ENCODE measurements around the gene POLR2E.

Gene POLR2E

DNA sequence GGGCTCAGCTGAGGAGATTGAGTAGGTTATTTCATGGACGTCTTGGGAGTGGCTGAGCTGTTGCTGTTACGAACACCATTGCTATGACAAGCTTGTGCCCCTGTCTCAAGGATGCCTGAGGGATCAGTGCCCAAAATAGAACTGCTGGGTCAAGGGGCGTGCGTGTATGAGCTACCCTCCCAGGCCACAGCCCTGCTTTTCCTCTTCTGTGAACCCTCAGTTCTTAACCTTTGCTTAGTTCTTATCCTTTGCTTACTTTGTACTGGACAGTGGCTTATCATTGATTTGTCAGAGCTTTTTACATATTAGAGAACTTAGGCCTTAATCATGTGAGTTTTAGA is 19.2 kb downstream of the POLR2E start:
- DNase-seq = no peak

DNA sequence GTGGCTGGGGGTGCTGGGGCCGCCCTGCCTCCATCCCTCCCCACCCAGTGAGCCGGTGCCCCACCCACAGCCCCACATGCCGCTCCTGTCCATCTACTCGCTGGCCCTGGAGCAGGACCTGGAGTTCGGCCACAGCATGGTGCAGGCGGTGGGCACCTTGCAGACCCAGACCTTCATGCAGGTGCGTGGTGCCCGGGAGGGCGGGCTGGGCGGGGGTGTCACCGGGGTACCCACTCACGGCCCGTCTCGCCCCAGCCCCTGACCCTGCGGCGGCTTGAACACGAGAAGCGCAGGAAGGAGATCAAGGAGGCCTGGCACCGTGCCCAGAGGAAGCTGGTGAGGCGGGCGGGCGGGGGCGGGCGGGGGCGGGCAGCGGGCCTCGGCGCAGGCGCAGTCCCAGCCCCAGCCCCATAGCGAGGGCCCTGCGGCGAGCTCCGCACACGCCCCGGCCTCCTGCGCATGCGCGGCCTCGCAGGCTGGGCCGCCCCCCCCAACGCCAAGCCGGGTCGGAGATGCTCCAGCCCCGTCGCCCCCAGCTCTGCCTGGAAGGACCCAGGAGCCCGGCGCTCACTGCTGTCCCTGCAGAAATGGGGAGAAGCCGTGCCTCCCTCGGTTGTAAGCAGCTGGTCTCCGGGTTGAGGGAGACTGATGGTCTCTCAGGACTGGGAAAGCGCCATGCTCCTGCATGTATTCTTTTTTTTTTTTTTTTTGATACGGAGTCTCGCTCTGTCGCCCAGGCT is 20.5 kb downstream of the POLR2E start:
- DNase-seq = peak; percentile 98

- DNase-seq = no peak
Observed at GRCh38 chr19:1073956-1074517, 21.1 kb downstream of the POLR2E start.

DNA sequence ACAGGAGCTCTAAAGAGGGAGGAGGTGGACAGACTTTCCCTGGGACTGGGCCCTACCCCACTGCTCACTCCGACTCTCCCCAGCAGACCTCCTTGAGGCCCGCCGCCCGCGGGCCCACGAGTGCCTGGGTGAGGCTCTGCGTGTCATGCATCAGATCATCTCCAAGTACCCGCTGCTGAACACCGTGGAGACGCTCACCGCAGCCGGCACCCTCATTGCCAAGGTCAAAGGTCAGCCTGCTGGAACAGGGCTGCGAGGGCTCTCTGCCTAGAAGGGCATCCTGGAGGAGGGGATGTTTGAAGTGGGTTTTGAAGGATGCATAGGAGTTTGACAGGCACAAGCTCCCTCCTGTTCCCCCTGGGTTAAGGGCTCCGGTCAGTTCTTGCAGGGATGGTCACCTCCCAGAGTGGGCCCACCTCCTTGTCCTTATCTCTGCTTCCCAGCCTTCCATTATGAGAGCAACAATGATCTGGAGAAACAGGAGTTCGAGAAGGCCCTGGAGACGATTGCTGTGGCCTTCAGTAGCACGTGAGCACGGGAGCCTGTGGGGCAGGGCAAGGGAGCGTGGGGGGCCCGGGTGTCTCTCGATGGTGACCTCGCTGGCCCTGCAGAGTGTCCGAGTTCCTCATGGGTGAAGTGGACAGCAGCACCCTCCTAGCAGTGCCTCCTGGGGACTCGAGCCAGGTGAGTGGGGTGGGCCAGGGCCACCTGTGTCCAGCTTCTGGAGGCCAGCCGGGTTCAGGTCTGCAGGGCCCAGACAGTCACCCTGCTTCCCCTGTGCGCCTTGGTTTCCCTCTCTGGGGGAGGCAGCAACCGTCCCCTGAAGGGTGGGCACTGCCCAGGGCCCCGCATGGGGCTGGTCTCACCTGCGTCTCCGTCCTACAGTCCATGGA is 21.9 kb downstream of the POLR2E start:
- no peak for DNase-seq

DNA sequence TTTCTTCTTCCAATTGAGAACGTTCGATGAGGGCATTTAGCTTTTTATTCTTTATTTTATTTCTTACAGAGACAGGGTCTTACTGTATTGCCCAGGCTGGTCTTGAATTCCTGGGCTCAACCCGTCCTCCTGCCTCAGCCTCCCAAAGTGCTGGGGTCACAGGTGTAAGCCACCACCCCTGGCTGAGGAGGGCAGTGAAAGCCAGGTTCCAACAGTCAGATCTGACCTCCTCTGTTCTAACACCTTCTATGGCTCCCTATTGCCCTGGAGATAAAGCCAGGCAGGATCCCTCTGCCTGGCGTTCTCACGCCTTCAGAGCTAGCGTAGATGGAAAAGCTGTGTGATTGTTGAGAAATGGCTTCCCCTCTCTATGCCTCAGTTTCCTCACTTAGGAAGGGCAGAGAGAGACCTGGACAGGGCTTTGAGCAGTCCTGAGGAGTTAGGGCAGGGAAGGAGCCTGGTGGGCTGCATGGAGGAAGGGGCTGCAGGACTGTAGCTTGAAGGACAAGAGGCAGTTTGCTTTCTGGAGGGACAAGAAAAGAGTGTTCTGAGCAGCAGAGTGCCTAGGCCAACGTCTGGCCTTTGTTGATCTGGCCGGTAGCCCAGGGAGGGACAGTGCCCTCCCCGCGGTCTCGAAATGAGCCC is 22.7 kb downstream of the POLR2E start:
- DNase-seq = no peak

- no peak for DNase-seq
Observed at GRCh38 chr19:1070931-1071791, 24.0 kb downstream of the POLR2E start.

GRCh38 chr19:1070576-1070930 is 24.6 kb downstream of the POLR2E start:
- no peak for DNase-seq

- peak; percentile 95 for DNase-seq
Observed at GRCh38 chr19:1069009-1069779, 26.0 kb downstream of the POLR2E start.

GRCh38 chr19:1068009-1069001 is 26.9 kb downstream of the POLR2E start:
- DNase-seq = peak; percentile 76

DNA sequence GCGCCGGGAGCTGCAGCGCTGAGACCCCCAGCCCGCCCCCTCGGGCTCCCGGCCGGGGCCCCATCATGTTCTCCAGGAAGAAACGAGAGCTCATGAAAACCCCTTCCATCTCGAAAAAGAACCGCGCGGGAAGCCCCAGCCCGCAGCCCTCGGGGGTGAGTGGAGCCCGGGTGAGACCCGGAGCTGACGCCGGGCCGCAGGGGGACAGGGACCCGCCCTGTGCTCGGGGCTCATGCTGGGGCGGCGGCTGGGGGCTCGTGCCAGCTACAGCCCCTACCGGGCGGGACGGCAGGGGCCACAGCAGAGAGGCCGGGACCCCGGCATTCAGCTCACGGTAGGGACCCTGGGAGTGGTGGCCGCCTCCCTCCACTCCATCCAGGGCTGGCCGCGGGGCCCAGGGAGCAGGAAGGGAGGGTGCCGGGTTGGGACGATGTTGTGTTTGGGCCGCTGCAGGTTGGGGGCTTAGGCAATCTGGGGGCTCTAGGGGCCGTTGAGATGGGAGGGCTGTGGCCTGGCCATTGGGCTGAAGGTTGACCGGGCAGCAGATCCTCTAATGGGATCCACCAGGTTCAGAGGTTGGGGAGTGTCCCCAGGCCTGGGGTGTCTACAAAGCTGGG is 27.7 kb downstream of the POLR2E start:
- peak; percentile 51 for DNase-seq

- DNase-seq = peak; percentile 66
Observed at GRCh38 chr19:1066748-1067340, 28.3 kb downstream of the POLR2E start, which contains the start of gene ARHGAP45. TSS of gene ARHGAP45 (plus strand) at chr19:1067167. CDS start at chr19:1067406, 239 bp downstream.

- DNase-seq = peak; percentile 54
Observed at GRCh38 chr19:1066251-1066747, 28.9 kb downstream of the POLR2E start.

- no peak for DNase-seq
Observed at GRCh38 chr19:1065606-1066109, 29.5 kb downstream of the POLR2E start.

DNA sequence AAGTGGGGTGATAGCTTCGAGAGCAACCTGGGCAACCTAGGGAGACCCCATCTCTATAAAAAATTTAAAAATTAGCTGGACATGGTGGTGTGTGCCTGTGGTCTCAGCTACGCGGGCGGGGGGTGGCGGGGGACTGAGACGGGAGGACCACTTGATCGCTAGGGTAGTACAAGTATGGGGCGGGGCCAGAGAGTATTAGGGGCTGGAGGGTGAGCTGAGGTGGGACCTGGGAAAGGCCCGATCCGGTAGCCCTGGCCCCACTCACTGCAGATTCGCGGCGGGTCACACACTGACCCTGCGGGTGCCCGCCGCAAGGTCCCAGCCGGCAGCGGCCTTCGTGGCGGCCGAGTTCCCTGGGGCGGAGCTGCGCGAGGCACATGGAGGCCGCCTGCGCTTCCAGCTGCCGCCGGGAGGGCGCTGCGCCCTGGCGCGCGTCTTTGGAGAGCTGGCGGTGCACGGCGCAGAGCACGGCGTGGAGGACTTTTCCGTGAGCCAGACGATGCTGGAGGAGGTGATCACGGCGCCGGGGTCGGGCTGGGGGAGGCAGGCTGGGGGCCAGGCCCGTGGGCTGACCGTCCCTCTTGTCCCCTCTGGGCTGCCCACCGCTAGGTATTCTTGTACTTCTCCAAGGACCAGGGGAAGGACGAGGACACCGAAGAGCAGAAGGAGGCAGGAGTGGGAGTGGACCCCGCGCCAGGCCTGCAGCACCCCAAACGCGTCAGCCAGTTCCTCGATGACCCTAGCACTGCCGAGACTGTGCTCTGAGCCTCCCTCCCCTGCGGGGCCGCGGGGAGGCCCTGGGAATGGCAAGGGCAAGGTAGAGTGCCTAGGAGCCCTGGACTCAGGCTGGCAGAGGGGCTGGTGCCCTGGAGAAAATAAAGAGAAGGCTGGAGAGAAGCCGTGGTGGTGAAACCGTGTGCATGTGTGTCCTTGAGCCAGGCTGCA is 30.2 kb downstream of the POLR2E start:
- peak; percentile 84 for DNase-seq

DNA sequence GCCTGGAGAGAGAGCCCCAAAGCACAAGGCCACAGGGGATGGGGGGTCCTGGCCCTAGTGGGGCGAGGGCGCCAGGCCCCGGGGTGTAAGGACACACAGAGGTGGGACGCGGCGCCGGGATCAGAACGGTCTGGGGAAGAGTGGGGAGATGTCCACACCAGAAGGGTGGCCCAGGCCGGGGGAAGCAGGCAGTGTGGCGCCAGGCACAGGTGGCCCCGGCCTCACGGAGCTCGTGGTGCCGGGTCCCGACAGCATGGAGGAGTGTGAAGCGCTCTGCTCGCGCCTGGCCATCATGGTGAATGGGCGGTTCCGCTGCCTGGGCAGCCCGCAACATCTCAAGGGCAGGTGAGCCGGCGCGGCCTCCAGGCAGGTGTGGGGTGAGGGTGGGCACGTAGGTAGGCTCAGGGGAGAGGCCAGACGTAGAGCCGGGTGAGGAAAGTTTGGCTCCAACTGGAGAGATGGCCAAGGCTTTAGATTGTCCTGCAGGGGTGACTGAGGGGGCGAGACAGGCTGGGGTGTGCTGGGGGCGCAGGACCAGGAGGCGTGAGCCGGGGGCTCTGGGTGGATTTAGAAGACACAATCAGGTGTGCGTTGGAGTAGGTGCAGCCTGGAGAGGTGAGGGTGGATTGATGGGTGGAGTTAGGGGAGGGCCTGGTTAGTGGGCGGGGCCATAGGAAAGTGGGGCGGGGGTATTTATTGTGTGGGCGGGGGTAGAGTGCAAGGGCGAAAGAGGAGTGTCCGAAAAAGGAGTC is 31.1 kb downstream of the POLR2E start:
- DNase-seq = no peak

DNA sequence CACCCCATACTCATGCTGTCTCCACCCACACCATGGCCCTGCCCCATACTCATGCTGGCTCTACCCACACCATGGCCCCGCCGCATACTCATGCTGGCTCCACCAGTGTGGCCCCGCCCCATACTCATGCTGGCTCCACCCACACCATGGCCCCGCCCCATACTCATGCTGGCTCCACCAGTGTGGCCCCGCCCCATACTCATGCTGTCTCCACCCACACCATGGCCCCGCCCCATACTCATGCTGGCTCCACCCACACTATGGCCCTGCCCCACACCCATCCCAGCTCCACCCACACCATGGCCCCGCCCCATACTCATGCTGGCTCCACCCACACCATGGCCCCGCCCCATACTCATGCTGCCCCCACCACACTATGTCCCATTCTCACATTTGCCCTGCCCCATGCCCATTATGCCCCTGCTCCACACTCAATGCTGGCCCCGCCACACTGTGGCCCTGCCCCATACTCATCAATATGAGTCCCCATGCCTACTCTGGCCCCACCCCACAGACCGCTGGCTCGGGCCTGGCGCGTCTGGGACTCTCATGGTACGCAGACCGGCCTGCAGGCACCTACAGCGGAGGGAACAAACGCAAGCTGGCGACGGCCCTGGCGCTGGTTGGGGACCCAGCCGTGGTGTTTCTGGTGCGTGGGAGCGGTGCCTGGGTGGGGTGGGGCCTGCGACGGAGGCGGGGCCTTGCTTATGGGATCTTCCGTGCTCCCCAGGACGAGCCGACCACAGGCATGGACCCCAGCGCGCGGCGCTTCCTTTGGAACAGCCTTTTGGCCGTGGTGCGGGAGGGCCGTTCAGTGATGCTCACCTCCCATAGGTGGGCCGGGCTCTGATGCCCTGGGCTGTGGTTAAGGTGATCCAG is 31.9 kb downstream of the POLR2E start:
- DNase-seq = peak; percentile 82
